GM21717 (cell line): ENCODE data around the gene PDLIM4.

ENCODE experiments used
- ATAC-seq: cut with Tn5 transposase; IDR thresholded peaks from one replicate; pipeline ENCODE4 v1.9.1; 2021; ENCODE audit warnings: mild to moderate bottlenecking, moderate library complexity; ENCODE audit not compliant: unreplicated experiment

Gene PDLIM4

GRCh38 chr5:132257131-132258101, at the start of gene PDLIM4:
Gene PDLIM4, plus strand, starts transcription at chr5:132257696. Its CDS starts 39 bp downstream, at chr5:132257735.
- no peak for ATAC-seq

- ATAC-seq = no peak
Observed at GRCh38 chr5:132207778-132208177, 49.7 kb upstream of the PDLIM4 start.

- no peak for ATAC-seq
Observed at GRCh38 chr5:132209131-132209530, 48.4 kb upstream of the PDLIM4 start.

GRCh38 chr5:132209901-132210545, 47.5 kb upstream of the PDLIM4 start:
- no peak for ATAC-seq

GRCh38 chr5:132210944-132211343, 46.6 kb upstream of the PDLIM4 start:
- no peak for ATAC-seq

- no peak for ATAC-seq
Observed at GRCh38 chr5:132211787-132212186, 45.7 kb upstream of the PDLIM4 start.

- ATAC-seq = no peak
Observed at GRCh38 chr5:132213666-132214065, 43.8 kb upstream of the PDLIM4 start.

- no peak for ATAC-seq
Observed at GRCh38 chr5:132214491-132214890, 43.0 kb upstream of the PDLIM4 start.

- no peak for ATAC-seq
Observed at GRCh38 chr5:132215329-132215728, 42.2 kb upstream of the PDLIM4 start.

- ATAC-seq = no peak
Observed at GRCh38 chr5:132218321-132218720, 39.2 kb upstream of the PDLIM4 start.

- no peak for ATAC-seq
Observed at GRCh38 chr5:132219289-132219970, 38.1 kb upstream of the PDLIM4 start.

- ATAC-seq = no peak
Observed at GRCh38 chr5:132219981-132220380, 37.5 kb upstream of the PDLIM4 start.

- ATAC-seq = no peak
Observed at GRCh38 chr5:132220491-132220890, 37.0 kb upstream of the PDLIM4 start.

- no peak for ATAC-seq
Observed at GRCh38 chr5:132221781-132222648, 35.5 kb upstream of the PDLIM4 start.

GRCh38 chr5:132222649-132223038, 34.9 kb upstream of the PDLIM4 start:
- peak; percentile 66 for ATAC-seq

GRCh38 chr5:132223861-132224260, 33.6 kb upstream of the PDLIM4 start:
- ATAC-seq = no peak

- ATAC-seq = no peak
Observed at GRCh38 chr5:132224716-132225115, 32.8 kb upstream of the PDLIM4 start.

GRCh38 chr5:132225165-132226032, 32.1 kb upstream of the PDLIM4 start:
- ATAC-seq = no peak

- ATAC-seq = no peak
Observed at GRCh38 chr5:132226516-132227234, 30.8 kb upstream of the PDLIM4 start.
